Smooth muscle cell of the brain vasculature (primary cell): ENCODE data around the gene RERE.
"Not testable (repeated sequence)": the region's sequence is repeated elsewhere in the genome, so short reads cannot be mapped to it uniquely, and the experiment has no call there.

Source experiments
- DNase-seq: peaks from one replicate; pipeline ENCODE4 v3.0.0-alpha.2; 2012; ENCODE audit warnings: low read depth, low spot score

The RERE gene

GRCh38 chr1:8456991-8457390 is 360.4 kb downstream of the RERE start:
- DNase-seq: no peak

GRCh38 chr1:8456308-8456912 is 361.0 kb downstream of the RERE start:
- no peak for DNase-seq

GRCh38 chr1:8455700-8456307 is 361.6 kb downstream of the RERE start:
- no peak for DNase-seq

GRCh38 chr1:8450312-8450711 is 367.1 kb downstream of the RERE start:
- no peak for DNase-seq

- DNase-seq: no peak
Measured at GRCh38 chr1:8448911-8449661, 368.4 kb downstream of the RERE start.

GRCh38 chr1:8448505-8448904 is 368.9 kb downstream of the RERE start:
- DNase-seq: not testable (repeated sequence)

- no peak for DNase-seq
Measured at GRCh38 chr1:8447616-8448150, 369.8 kb downstream of the RERE start.

GRCh38 chr1:8446119-8446518 is 371.3 kb downstream of the RERE start:
- DNase-seq: not testable (repeated sequence)

- no peak for DNase-seq
Measured at GRCh38 chr1:8443558-8444194, 373.8 kb downstream of the RERE start.

GRCh38 chr1:8441426-8441825 is 376.0 kb downstream of the RERE start:
- DNase-seq: no peak

- DNase-seq: peak; percentile 57
Measured at GRCh38 chr1:8439015-8439702, 378.3 kb downstream of the RERE start.

- DNase-seq: no peak
Measured at GRCh38 chr1:8438489-8438888, 379.0 kb downstream of the RERE start.

- DNase-seq: no peak
Measured at GRCh38 chr1:8437347-8437746, 380.1 kb downstream of the RERE start.

GRCh38 chr1:8435569-8436071 is 381.8 kb downstream of the RERE start:
- no peak for DNase-seq

- DNase-seq: no peak
Measured at GRCh38 chr1:8434101-8434500, 383.3 kb downstream of the RERE start.

- DNase-seq: no peak
Measured at GRCh38 chr1:8431784-8432183, 385.7 kb downstream of the RERE start.

- no peak for DNase-seq
Measured at GRCh38 chr1:8431019-8431418, 386.4 kb downstream of the RERE start.

- no peak for DNase-seq
Measured at GRCh38 chr1:8430476-8430875, 387.0 kb downstream of the RERE start.

GRCh38 chr1:8429549-8430110 is 387.8 kb downstream of the RERE start:
- no peak for DNase-seq

- DNase-seq: no peak
Measured at GRCh38 chr1:8428441-8428840, 389.0 kb downstream of the RERE start.

- no peak for DNase-seq
Measured at GRCh38 chr1:8427986-8428385, 389.5 kb downstream of the RERE start.
